T follicular helper cell (primary cell): Measurements from ENCODE around the gene CDH8.

Experiments
- DNase-seq: peaks from one replicate; pipeline ENCODE4 v3.0.0-alpha.2; 2020; ENCODE audit warnings: low read depth

CDH8 gene

DNA sequence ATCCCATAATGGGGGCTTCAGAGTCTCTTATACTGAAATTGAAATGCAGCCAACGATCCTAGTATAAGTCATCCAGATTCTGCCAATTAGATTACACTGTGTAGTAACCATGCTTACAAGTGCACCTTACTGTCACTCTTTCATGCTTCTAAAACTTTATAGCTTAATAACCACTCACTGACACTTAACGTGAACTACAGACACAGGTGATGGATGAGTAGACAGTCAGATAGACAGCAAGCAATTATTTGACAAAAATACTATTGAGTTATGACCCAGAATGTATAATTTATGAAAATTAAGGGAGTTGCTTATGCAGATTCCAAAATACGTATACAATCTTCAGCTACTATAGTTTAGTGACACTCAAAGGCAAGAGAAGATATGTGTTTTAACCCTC is 6.3 kb downstream of the CDH8 start:
- DNase-seq: no peak

DNA sequence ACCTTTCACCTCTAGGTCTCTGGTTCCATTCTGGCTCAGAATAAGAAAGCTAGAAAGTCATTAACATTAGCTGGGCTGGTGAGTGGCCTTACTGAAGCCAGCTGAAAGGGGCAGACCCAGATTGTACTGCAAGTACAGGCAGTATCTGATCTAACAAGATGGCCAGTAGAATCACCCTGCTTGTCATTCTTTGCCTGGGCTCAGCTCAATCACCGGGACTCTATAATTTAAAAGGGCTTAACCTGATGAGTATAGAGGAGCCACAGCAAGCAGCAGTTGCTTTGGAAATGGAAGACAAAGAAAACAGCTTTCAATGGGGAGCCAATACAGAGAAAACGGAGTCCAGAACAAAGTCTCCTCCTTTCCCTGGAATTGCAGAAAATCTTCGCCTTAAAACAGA is 13.6 kb downstream of the CDH8 start:
- no peak for DNase-seq

DNA sequence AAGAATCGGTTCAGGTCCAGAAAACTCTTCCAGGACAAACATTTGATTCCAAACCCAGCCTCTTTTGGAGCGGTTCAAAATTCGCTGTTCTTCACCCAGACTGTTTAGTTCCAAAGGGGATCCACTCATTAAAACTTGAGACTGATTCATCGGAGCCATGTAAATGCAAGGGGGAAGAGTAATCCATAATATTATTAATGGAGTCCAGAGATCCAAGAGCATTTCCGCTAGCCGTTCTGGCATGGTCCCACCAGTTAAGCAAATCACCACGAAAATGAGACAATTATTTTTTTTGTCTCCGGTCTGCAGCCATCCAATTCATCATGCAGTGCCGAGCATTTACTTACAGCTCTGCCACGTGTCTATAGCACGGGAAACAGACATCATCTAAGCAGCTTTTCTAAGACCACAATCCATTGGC is 15.1 kb downstream of the CDH8 start:
- no peak for DNase-seq

DNA sequence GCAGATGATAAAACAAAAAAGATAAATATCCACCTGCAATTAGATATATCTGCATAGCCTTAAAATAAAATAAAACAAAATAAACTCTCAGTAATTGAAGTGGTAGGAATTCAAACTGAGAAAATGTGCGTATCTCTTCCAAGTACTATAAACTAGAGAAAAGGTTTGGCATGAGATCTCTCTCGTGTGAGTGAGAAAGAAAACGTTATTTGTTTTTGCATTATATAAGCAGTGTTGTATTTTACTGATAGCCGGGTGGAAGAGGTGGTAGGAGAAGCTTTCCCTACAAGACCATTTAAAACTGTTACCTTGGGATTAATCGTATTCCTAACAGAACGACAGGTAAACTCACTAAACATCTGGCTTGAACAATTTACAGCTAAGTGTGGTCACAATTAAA is 15.6 kb downstream of the CDH8 start:
- no peak for DNase-seq

DNA sequence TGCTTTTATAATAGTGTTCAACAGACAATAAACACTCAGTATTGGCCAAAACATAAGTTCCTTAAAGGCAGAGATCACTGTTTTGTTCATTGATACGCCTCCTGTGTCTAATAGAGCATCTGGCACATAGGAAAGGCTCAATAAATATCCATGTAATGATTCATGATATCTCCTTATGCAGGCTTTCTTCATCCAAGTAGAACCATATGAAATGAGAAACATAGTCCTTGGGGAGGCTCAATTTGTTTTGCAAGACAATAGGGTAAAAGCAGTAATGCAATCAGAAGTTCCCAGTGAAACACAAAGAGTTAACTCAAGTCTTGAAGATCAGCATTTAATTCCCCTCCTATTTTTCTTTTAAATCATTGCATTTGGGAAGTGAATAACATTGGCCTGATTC is 16.4 kb downstream of the CDH8 start:
- no peak for DNase-seq

DNA sequence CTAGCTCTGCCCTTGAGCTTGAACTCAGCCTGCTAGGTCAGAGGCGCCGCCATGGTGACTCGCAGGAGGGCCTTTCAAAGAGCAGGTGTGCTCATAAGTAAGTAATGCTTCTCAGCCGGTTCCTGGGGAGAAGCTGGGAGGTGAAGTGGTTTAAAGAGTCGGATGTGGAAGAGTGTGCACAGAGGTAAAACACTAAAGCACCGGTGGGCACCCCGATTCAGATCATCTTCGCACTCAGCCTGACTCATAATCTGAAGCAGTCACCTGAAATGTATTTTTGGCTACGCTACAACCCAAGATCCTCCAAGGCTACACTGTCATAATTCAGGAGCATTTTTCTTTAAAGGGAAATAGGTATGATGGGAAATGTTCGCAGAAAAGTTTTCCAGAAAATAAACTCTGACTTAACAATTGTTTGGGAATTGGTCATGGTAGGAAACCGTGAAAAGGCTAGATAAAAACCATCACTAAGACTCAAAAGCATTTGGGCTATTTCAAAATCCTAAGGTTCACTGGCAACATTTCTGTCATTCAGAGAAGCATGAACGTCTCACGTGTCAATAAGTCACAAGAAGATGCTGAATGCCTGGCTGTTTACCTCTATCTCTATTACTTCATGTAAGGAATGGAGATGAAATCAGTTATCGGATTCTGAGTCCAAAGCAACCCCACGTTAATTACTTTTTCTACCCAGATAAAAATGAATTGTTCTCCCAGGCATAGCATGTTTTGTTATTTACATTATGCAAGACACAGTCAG is 17.8 kb downstream of the CDH8 start:
- no peak for DNase-seq

DNA sequence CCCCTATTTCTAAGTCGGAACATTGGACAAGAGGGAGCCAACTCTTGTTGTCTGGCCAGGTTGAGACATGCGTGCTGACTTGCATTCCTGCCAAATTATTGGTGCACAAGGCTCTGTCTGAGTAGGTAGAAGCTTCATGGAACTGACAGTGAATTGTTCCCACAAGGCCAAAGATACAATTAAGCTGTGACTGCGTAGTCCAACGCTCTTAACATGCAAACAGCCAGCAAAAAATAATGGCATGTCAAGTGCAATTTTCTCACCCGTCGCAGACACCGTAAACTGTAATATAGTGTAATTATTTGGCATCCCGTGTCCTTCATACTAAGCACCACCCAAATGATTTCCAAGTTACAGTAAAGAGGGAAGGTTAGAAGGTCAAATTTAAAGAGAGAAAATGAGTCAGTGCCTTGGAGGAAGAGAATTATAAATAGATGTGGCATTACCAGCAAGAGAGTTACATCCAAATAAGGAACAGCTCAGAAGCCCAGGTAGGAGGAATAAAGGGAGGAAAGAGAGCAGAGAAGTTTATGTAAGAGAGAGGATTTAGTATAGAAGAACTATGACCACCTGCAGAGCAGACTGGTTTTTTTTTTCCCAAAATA is 21.8 kb downstream of the CDH8 start:
- DNase-seq: no peak

DNA sequence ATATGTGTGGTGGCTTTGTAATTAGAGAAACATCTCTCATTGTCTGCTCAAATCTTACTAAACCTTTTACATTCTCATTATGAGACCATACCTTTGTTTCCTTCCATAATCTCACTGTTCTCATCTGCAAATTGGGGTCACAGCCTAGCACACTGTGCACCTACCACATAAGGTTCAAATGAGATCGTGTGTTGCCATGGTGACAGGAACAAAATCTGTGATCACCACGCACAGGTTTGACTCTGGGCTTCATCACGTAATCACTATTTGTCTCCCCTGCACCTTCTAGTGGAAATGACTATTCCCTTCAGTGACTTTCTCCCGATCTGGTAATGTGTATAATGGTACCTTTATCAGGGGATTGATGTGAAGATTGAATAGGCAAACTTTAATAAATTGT is 26.1 kb downstream of the CDH8 start:
- no peak for DNase-seq

DNA sequence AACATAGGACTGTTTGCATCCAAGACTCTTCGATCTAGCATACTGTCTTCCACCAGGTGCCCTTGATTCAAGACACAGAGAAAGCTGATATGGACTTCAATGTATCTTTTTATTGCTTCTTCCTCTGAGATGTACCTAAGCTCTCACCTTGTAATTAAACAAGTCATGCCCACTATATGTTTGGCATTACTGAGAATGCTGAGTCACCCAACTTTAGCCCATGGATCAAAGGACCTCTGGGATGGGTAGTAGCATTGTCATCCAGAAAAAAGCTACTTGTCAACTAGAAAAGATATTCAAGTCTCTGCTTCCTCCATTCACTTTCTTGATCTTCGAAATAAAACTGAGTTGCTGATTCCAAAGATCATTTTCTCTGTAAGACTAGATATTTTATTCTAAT is 37.8 kb downstream of the CDH8 start:
- no peak for DNase-seq

DNA sequence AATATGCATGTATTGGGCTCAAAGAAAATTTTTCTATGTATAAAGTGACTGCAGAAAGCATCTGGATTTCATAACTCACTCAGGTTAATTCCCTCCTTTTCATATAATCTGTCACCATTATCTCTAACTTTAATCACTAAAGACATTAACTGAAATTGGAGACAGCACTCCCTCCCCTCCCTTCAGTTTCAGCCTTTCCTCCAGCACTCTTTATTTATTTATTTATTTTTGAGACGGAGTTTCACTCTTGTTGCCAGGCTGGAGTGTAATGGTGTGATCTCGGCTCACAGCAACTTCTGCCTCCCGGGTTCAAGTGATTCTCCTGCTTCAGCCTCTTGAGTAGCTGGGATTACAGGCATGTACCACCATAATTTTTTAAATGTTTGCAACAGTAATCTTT is 43.1 kb downstream of the CDH8 start:
- DNase-seq: no peak

DNA sequence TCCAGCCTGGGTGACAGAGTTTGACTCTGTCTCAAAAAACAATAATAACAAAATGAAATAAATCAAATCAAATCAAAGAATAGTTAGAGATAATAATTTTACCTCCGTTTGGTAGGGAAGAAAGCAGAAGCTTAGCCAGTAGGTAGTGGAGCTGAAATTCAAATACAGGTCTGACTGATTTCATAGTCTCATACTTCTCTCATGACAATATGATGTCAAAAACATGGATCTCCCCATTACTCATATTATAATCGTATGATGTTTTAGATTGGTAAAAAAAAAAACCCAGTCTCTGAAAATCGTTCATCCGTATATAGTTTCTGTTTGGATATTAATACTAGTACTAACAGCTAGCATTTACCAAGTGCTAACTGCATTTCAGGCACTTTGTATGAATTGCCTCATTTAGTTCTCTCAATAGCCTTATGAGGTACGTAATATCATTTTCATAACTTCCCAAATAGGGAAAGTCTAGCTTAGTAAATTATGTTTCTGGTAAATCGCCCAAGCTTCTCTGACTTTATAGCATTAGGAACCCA is 48.7 kb downstream of the CDH8 start:
- no peak for DNase-seq

DNA sequence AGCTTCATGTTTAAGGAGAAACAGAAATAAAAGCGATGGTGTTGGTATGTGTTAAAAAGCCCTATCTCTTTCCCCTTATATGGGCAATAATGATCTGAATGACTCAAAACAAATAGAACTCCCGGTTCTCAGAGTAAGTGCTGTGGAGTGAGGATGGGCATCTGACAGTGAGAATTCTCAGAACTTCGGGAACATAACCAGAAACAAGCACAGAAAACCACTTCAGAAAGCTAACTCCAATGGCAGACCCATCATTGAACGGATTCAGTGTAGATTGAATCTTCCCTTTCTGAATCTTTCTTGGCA is 67.2 kb downstream of the CDH8 start:
- no peak for DNase-seq

DNA sequence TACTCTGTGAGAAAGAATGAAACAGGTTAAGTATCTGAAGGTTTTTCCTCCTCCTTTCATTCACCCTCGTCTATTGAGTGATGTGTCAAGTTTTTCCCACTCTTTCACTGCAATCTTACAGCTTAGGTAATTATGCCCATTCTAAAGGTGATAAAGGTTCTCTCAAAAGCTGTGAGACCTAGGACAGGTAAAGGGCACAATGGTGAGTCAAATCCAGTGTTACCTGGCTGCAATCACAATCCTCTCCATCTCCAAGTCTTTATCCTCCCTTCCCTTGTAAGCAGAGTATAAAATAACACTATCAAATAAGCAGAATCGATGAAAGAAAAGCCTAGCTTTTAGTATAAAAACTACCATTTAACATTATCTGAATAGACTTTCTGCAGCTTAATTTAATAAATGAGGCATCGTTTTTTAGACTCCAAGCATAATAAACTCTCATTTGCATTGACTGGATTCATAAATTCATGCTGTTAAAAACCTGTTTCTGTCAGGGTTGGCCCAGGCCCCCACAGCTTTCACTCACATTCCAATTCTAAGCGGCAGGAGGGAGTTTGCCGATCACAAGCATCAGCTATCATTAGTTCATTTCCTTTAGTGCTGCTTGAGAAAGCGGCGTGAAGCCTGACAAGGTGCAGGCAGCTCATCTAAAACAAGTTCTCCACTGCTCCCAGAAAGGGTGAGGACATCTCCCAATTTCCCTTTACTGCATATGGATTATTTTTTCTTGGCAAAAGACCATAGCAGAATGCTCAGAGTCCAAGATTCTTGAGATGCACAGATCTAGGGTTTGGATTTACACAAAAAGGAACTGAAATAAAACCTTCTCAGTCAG is 67.8 kb downstream of the CDH8 start:
- no peak for DNase-seq

DNA sequence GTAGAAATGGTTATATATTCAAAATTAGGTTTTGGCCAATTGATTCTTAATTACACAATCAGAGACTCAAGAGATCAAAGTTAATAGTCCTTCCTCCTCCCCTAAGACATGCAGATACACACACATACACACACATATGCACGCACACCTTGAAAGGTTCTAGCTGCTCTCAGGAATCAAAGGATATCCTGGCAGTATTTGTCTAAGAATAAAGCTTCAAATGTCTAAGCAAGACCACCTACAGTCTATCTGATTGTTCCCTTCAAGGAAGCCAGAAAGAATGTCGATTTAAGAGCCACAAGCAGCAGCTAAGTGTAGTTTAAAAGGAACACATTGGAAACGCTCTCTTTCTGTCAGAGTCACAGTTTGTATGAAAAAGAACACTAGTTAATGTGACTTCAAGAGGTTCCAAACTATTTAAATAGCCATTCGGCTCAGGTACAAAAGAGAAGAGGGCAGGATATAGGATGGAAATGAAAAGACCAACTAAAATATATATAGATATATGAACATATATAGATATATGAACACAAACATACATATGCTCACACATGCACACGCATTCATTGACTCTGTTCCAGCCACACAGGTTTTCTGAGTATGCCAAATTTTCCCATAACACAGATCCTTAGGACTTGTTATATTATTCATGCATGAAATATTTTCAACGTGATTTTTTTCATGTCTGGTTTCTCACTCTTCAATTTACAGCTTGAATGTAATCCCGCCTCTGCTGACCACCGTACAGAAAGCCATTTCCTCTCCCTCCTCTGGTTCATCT is 79.0 kb downstream of the CDH8 start:
- no peak for DNase-seq

DNA sequence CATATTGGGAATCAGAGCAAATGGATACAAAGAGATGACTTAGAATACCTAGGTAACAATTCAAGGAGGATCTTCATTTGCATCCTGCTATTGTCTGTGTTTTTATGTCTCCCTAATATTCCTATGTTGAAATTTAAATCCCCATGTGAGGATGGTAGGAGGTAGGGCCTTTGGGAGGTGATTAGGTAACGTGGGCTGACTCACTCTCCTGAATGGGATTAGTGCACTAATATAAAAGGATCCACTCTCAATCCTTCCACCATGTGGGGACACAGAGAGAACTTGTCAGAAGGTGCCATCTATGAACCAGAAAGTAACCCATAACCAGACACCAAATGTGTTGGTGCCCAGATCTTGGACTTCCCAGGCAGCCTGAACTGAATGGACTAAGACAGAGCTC is 83.4 kb downstream of the CDH8 start:
- no peak for DNase-seq

DNA sequence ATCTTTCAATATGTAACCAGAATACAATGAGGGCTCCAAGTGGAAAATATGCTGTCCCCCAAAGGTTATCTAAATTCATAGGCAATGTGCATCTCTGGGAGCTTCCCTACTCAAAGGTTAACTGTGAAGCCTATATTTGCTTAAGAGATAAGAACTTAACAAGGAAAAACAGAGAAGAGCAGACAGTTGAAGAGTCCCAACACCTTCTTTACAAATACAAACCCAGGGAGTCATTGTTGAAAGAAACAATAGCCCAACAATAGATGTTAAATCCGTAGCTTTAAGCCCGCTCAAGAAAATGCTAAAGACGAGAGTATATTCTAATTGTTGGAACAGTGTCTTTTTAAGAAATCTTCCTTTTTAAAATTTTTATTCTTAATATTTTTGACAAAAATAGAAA is 87.8 kb downstream of the CDH8 start:
- no peak for DNase-seq

DNA sequence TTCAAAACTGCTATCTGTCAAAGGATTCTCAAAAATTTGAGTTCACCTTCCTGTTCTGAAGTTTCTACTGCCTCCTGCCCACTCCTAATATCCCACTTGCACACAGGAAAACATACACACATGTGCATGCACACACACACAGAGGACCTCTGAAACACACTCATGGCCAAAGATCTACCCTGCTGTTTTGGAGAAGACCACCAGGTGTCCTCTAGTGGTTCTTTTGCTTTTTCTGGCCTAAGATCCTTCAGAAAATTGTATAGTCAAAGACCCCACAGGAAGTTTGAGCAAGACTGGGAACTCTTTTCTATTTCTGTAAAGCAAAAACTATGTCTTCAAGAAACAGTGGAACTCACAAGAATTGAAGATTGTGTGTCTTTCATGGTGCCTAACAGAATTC is 90.2 kb downstream of the CDH8 start:
- DNase-seq: no peak

DNA sequence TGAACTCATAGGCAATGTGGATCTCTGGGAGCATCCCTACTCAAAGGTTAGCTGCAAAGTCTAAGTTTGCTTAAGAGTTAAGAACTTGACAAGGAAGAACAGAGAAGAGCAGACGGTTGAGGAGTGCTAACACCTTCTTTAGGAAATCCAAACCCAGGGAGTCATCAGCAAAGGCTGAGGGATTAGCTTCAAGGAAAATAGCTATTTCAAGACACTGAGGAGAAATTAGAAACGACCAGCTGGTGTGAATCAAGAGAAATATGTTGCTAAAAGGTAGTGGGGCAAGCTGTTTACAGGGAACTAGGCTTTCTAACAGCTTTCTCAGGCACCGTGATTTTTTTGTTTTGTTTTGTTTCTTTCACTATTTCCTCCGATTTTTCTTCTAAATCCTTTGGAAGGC is 90.7 kb downstream of the CDH8 start:
- DNase-seq: no peak

DNA sequence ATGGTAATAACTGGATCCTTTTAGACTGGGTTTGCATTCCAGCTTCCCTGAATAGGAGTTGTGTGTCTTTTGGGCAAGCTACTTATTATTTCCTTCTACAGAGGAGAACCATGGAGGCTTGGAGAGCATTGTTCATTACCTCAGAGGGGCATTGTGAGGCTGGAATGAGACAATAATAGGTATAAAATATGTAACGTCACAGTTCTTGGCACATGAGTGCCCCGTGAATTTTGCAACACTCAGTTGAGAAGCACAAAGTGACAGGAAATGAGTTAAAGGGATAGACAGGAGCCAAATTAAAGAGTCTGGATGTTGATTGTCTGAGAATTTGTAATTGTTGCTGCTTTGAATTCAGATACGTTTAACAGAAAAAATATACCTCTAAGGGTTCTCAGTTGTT is 92.2 kb downstream of the CDH8 start:
- no peak for DNase-seq

DNA sequence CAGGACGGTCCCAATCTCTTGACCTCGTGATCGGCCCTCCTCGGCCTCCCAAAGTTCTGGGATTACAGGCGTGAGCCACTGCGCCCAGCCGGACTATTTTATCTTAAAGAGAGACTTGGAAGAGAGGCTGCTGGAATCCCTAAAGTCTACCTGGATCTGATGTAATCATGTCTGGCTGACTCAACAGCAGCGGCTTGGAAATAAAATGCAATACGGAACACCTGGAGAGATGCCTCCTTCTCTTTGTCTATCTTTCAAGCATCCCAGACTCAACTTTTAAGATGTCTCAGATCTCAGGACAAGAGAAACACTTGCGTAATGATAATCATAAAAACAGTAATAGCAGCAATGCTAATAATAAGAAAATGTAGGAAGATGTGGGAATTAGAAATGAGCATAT is 95.6 kb downstream of the CDH8 start:
- DNase-seq: no peak

DNA sequence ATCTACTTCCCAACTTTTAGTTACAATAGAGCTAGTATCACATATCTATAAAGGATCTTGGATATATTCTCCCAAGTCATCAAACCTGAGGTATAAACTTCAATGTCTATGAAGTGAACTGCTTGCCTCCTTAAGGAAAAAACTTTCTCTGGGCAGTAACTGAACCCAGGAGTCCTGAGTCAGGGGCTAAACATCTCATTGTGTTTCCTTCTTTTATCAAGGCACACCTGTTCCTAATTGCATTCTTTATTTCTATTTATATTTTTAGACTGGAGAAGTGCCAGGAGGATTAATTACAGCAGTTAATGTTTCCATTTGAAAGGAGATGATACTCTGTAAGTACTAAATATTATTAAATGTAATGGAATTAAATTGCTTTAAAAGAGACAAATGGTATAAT is 98.6 kb downstream of the CDH8 start:
- no peak for DNase-seq

DNA sequence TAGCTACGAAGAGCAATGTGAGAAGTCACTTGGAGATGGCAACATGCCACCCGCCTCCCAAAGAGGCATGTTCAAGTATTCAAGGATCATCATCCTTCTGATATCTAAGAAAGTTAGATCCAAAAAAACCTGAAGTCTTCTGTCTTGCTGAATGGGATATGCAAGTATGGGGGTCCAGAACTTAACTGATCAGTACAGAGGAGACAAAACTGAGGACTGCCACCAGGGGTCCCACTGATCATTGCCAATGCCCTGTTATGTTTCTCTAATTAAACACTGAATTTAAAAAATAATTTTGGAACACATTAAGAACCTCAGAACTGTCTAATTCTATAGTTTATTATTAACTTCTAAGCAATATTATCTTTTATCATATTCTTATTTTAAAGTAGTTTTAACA is 99.7 kb downstream of the CDH8 start:
- no peak for DNase-seq
